SK-N-SH (cell line): ENCODE data around the gene SECTM1. TPM values are rescaled to one million over a fixed set of nuclear protein-coding genes. Genes with fewer than 3 reads are reported as not detected.
A peak's percentile ranks its signal among the peaks of the same experiment; 100 is the strongest.

ENCODE experiments used
- CTCF ChIA-PET: fragments of 300-600, 350-600 bp; formaldehyde crosslinking; extraction: SDS; loops from one replicate; lab custom pipeline; 2021; lab: Yijun Ruan, JAX
- POLR2A ChIA-PET: fragments of 350-600 bp; sonication (Branson Sonifier 250); formaldehyde crosslinking; extraction: SDS; loops from one replicate; lab custom pipeline; 2020; ENCODE audit warnings: antibody characterized with exemption, inconsistent platforms; lab: Yijun Ruan, JAX
- DNase-seq: peaks from one replicate; pipeline ENCODE4 v3.0.0; 2012
- H2AFZ ChIP-seq: fragments of 200-600 bp; sonication (generic); 2 replicates; pipeline ENCODE4 v1.8.1; 2016; ENCODE audit warnings: antibody characterized with exemption, mild to moderate bottlenecking, low read depth
- H3F3A ChIP-seq: fragments of 200-600 bp; sonication (generic); replicated peaks from 2 replicates; pipeline ENCODE3; 2016; ENCODE audit warnings: antibody characterized with exemption, mild to moderate bottlenecking; ENCODE audit not compliant: insufficient read depth
- H3K27ac ChIP-seq, 2 experiments: fragments of 200-500 bp in 1 of 2; fragments of 200-600 bp in 1 of 2; sonication (Bioruptor generic) in 1 of 2; sonication (generic), shearing (Covaris generic) in 1 of 2; 2 replicates each; pipeline versions ENCODE4 v1.5.1 to v1.6.1; 2014 to 2016; ENCODE audit warnings: low read depth in 2 of 2, inconsistent platforms in 1 of 2, low read length in 1 of 2, mild to moderate bottlenecking in 1 of 2, mixed read lengths in 1 of 2
- H3K27me3 ChIP-seq: fragments of 200-600 bp; sonication (generic), shearing (Covaris generic); 2 replicates; pipeline ENCODE4 v1.6.1; 2016; ENCODE audit warnings: mixed run types; ENCODE audit not compliant: insufficient read depth
- H3K36me3 ChIP-seq, 2 experiments: fragments of 200-500 bp in 1 of 2; fragments of 200-600 bp in 1 of 2; sonication (Bioruptor generic) in 1 of 2; sonication (generic) in 1 of 2; replicated peaks in 1 of 2; 2 replicates each; pipeline versions ENCODE3 to v1.5.1; 2014 to 2016; ENCODE audit warnings: low read length in 1 of 2, mild to moderate bottlenecking in 1 of 2; ENCODE audit not compliant: insufficient read depth in 2 of 2, control insufficient read depth in 1 of 2
- H3K4me1 ChIP-seq, 2 experiments: fragments of 200-500 bp in 1 of 2; fragments of 200-600 bp in 1 of 2; sonication (Bioruptor generic) in 1 of 2; sonication (generic), shearing (Covaris generic) in 1 of 2; 2 replicates each; pipeline versions ENCODE4 v1.5.1 to v1.6.1; 2014 to 2016; ENCODE audit warnings: low read depth in 1 of 2, low read length in 1 of 2, mixed run types in 1 of 2; ENCODE audit not compliant: insufficient read depth in 2 of 2, control insufficient read depth in 1 of 2
- H3K4me2 ChIP-seq: fragments of 200-600 bp; sonication (generic), shearing (Covaris generic); 2 replicates; pipeline ENCODE4 v1.6.1; 2017; ENCODE audit warnings: mixed run types
- H3K4me3 ChIP-seq, 2 experiments: fragments of 200-500 bp in 1 of 2; fragments of 200-600 bp in 1 of 2; sonication (Bioruptor generic) in 1 of 2; sonication (generic), shearing (Covaris generic) in 1 of 2; 2 replicates each; pipeline versions ENCODE4 v1.5.1 to v1.8.1; 2014 to 2016; ENCODE audit warnings: low read depth in 2 of 2, inconsistent platforms in 1 of 2, low read length in 1 of 2, mild to moderate bottlenecking in 1 of 2, mixed read lengths in 1 of 2, moderate library complexity in 1 of 2
- H3K79me2 ChIP-seq: fragments of 200-600 bp; sonication (generic); 2 replicates; pipeline ENCODE4 v1.8.1; 2017; ENCODE audit warnings: mild to moderate bottlenecking; ENCODE audit not compliant: insufficient read depth
- H3K9ac ChIP-seq: fragments of 200-600 bp; sonication (generic); 2 replicates; pipeline ENCODE4 v1.6.1; 2017; ENCODE audit warnings: mixed run types
- H3K9me2 ChIP-seq: fragments of 200-600 bp; sonication (generic); 2 replicates; pipeline ENCODE4 v1.6.1; 2017; ENCODE audit warnings: mixed run types
- H3K9me3 ChIP-seq: fragments of 200-600 bp; sonication (generic); 2 replicates; pipeline ENCODE4 v1.6.1; 2017; ENCODE audit warnings: mixed run types, mild to moderate bottlenecking, moderate library complexity
- H4K20me1 ChIP-seq: fragments of 200-600 bp; sonication (generic); 2 replicates; pipeline ENCODE4 v1.6.1; 2017; ENCODE audit warnings: mild to moderate bottlenecking, mixed run types; ENCODE audit not compliant: insufficient read depth
- CHD2 ChIP-seq: fragments of 150-350 bp; IDR thresholded peaks from 2 replicates; pipeline ENCODE4 v1.6.1; 2018; ENCODE audit warnings: low read length; ENCODE audit not compliant: partially characterized antibody
- FOXJ3 ChIP-seq: sonication (generic); formaldehyde crosslinking; IDR thresholded peaks from 2 replicates; pipeline ENCODE4 v1.5.1; 2020; ENCODE audit warnings: mild to moderate bottlenecking, missing genetic modification reagents
- FOXM1 ChIP-seq: IDR thresholded peaks from 2 replicates; pipeline ENCODE4 v1.4.0; 2012; ENCODE audit warnings: low read depth, mild to moderate bottlenecking
- SIN3A ChIP-seq: IDR thresholded peaks from 2 replicates; pipeline ENCODE4 v1.6.1; 2012; ENCODE audit warnings: low read depth, mild to moderate bottlenecking, low read length, moderate library complexity, borderline replicate concordance
- WGBS: methylation state at CpG from one replicate; pipeline ENCODE4 v1.1.6; 2017; ENCODE audit warnings: low lambda C conversion rate; 5-methylcytosine and 5-hydroxymethylcytosine counted together
- polyA plus RNA-seq, 3 experiments: library from polyadenylated mRNA; depleted of rRNA; stranded (reverse); fragments of >200 nt; gene quantifications; 2 replicates each; pipeline ENCODE4 v1.2.3, GENCODE V29; 2012
- TF ChIP-seq, protein P1 (sequence below): IDR thresholded peaks from 2 replicates; pipeline ENCODE4 v1.4.0; 2012; ENCODE audit warnings: low read depth, borderline replicate concordance

Gene SECTM1
- polyA plus RNA-seq, 1 of the 3 experiments (the other 2 are of a cell fraction): 3.8 TPM

DNA sequence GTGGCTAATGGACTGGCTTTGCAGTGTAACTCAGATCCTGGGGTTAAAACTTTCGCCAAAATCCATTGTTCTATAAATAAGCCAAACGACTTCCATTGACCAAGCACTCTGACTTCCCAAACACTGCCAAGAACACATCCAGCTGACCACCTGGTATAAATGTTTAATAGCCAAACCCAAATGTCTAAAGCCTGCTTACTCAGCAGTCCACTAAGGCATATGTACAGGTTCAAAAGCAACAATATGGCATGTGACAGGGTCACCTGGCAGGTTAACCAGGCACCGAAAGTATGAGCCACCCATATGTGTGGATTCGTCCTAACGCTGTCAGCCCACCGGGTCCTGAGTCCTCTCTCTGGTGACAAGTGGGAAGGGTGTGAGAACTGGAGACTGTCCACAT, 62.2 kb downstream of the SECTM1 start:
- Histone ChIP-seq H3K9ac (no peak overlapping the region), H2AFZ (no peak overlapping the region), H3K4me3 (peak overlapping the region; percentile 1 to 91; a peak in 1 of 4 replicates), H3K27ac (no peak overlapping the region), H3K4me2 (peak overlapping the region; percentile 98), H4K20me1 (peaks cover 63% of the 10 kb centered on the region), H3K9me3 (no peaks in the 10 kb centered on the region), H3K36me3 (peaks cover 20 to 36% of the 10 kb centered on the region in 2 experiments), H3K4me1 (peaks cover 45 to 60% of the 10 kb centered on the region in 2 experiments), H3K9me2 (no peaks in the 10 kb centered on the region), H3K27me3 (no peaks in the 10 kb centered on the region), H3K79me2 (peaks cover 74% of the 10 kb centered on the region), H3F3A (peaks cover 25% of the 10 kb centered on the region)
- CTCF ChIA-PET: interaction anchor here (1.5 kb wide), 1 partner anchor 30 kb away, joined by 6 read pairs; no protein-coding TSS in a partner anchor
- POLR2A ChIA-PET: interaction anchor here (1.1 kb wide), 2 partner anchors 12 to 21 kb away, joined by 3 read pairs; no protein-coding TSS in a partner anchor
- no peak for DNase-seq
- WGBS: 88% methylated on average over 6 of the region's 6 CpGs
- TF ChIP-seq FOXM1: no peak
- no peak for TF ChIP-seq CHD2
- no peak for TF ChIP-seq FOXJ3 (CRISPR knock-in tag)
- TF ChIP-seq, protein P1, sequence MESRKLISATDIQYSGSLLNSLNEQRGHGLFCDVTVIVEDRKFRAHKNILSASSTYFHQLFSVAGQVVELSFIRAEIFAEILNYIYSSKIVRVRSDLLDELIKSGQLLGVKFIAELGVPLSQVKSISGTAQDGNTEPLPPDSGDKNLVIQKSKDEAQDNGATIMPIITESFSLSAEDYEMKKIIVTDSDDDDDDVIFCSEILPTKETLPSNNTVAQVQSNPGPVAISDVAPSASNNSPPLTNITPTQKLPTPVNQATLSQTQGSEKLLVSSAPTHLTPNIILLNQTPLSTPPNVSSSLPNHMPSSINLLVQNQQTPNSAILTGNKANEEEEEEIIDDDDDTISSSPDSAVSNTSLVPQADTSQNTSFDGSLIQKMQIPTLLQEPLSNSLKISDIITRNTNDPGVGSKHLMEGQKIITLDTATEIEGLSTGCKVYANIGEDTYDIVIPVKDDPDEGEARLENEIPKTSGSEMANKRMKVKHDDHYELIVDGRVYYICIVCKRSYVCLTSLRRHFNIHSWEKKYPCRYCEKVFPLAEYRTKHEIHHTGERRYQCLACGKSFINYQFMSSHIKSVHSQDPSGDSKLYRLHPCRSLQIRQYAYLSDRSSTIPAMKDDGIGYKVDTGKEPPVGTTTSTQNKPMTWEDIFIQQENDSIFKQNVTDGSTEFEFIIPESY: no peak
- no peak for TF ChIP-seq SIN3A

Other genes with a start within 250 kb of the SECTM1 start
- gene FASN, start 235.5 kb downstream of the SECTM1 start, polyA plus RNA-seq (2012; rRNA removed): 28.1 and 55.1 TPM in 2 replicates
- gene CCDC57, start 120.9 kb downstream of the SECTM1 start, polyA plus RNA-seq (2012; rRNA removed): 68.6 and 82.9 TPM in 2 replicates
- 68.8 and 70.7 TPM in 2 replicates for gene SLC16A3, start 104.7 kb downstream of the SECTM1 start, polyA plus RNA-seq (2012; rRNA removed)
- 133 and 216 TPM in 2 replicates for gene CSNK1D, start 60.1 kb downstream of the SECTM1 start, polyA plus RNA-seq (2012; rRNA removed)
- 0.07 TPM in 1 of 2 replicates, not detected in the other for gene CD7, start 16.2 kb downstream of the SECTM1 start, polyA plus RNA-seq (2012; rRNA removed)
- 0.10 and 0.11 TPM in 2 replicates for gene TEX19, start 25.5 kb upstream of the SECTM1 start, polyA plus RNA-seq (2012; rRNA removed)
- gene UTS2R, start 38.0 kb upstream of the SECTM1 start, polyA plus RNA-seq (2012; rRNA removed): not detected in 2 replicates
- gene HEXD, start 84.6 kb upstream of the SECTM1 start, polyA plus RNA-seq (2012; rRNA removed): 38.8 and 43.1 TPM in 2 replicates
- 57.1 and 68.2 TPM in 2 replicates for gene OGFOD3, start 84.8 kb upstream of the SECTM1 start, polyA plus RNA-seq (2012; rRNA removed)
- 160 and 165 TPM in 2 replicates for gene CYBC1, start 117.0 kb upstream of the SECTM1 start, polyA plus RNA-seq (2012; rRNA removed)
- 128 and 130 TPM in 2 replicates for gene NARF, start 125.0 kb upstream of the SECTM1 start, polyA plus RNA-seq (2012; rRNA removed)
- 33.6 and 36.4 TPM in 2 replicates for gene FOXK2, start 186.0 kb upstream of the SECTM1 start, polyA plus RNA-seq (2012; rRNA removed)